GM19468 (cell line): ENCODE results near the gene BRD3.
A peak's percentile ranks its signal among the peaks of the same experiment; 100 is the strongest.
"Not testable (repeated sequence)": the region's sequence is repeated elsewhere in the genome, so short reads cannot be mapped to it uniquely, and the experiment has no call there.

Source experiments
- ATAC-seq: cut with Tn5 transposase; IDR thresholded peaks from one replicate; pipeline ENCODE4 v1.9.1; 2021; ENCODE audit warnings: mild to moderate bottlenecking, moderate library complexity, moderate number of reproducible peaks; ENCODE audit not compliant: unreplicated experiment; ENCODE audit errors: extremely low read depth

BRD3 gene

DNA sequence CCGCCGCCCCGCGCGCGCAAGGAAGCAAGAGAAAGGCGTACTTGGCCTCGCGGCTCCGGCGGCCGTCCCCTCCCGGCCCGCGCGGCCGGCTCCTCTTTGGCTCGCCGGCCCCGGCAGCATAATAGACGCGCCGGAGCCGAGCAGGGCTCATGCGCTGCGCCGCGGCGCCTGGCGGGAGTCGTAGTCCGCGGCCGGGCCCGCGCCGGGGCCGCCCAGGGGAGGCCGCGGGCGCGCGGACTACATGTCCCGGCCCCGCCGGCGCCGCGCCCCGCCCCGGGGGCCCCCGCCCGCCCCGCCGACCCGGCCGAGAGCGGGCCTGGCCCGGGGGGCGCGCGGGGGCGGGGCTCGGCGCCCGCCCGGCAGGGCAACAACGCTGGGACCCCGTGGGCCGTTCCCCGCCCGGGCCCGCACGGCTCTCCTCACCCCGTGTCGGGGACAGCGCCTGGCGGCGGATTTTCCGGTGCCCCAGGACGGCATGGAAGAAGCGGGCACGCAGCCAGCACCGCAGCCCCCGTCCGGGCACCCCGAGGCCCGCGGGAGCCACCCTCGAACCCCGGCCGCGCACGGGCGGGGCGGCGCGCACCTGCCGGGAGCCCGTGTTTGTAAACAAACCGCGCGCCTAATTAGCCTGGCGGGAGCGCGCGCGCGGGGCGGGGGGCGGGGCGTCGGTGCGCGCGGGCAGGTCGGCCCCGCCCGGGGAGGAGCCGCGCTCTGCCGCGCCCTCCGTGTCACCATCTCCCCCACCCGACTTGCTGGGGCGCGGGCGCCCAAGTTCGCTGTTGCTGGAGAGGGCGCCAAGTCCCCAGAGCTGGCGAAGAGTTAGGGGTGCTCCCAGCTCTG is at the start of gene BRD3:
BRD3 (minus strand) TSS at position 123 of the 840 bp plus-strand sequence. CDS start 14,549 bp downstream, outside the sequence.
- ATAC-seq, result peak; percentile 28

DNA sequence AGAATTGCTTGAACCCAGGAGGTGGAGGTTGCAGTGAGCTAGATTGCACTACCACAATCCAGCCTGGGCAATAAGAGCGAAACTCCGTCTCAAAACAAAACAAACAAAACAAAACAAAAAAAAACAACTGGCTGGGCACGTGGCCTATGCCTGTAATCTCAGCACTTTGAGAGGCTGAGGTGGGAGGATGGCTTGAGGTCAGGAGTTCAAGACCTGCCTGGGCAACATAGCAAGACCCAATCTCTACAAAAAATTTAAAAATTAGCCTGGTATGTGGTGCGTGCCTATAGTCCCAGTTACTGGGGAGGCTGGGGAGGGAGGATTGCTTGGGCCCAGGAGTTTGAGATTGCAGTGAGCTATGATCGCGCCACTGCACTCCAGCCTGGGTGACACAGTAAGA is 44.7 kb upstream of the BRD3 start:
- ATAC-seq, result no peak

DNA sequence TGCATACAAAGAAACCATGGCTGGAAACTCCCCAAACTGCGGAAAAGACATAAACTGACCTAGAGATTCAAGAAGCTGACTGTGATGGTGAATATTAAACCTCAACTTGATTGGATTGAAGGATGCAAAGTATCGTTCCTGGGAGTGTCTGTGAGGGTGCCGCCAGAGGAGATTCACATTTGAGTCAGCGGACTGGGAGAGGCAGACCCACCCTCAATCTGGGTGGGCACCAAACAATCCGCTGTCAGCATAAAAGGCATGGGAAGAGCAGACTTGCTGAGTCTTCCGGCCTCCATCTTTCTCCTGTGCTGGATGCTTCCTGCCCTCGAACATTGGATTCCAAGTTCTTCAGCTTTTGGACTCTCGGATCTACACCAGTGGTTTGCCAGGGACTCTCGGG is 43.2 kb upstream of the BRD3 start:
- no peak for ATAC-seq

DNA sequence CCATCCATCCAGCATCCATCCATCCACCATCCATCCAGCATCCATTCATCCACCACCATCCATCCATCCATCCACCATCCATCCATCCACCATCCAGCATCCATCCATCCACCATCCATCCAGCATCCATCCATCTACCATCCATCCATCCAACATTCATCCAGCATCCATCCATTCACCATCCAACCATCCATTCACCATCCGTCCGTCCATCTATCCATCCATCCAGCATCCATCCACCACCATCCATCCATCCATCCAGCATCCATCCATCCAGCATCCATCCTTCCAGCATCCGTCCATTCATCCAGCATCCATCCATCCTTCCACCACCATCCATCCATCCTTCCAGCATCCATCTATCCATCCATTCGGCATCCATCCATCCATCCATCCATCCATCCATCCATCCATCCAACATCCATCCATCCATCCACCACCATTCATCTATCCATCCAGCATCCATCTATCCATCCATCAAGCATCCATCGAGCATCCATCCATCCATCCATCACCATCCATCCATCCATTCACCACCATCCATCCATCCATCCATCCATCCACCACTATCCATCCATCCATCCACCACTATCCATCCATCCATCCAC is 35.7 kb upstream of the BRD3 start:
- ATAC-seq, result no peak

DNA sequence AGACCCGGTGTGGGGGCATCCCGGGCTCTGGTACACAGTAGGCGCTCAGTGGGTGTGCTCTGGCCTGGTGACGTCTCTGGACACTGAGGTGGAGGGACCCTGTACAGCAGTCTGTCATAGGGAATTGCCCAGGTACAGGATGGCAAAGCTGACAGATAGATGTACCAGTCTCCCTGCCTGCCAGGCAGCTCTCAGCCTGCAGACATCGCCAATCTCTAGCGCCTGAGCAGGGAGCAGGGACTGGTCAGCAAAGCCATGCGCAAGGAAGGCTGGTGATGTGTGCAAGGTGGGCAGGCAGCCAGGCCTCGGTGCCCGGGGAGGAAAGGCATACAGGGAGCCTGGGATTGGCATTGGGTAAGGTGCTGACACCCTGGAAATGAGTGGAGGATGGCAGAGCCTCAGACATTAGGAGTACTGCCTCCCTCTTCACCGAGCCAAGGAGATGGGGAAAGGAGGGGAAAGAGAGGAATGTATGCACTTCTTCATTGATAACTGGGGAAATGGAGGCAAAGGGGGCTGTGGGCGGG is 33.9 kb upstream of the BRD3 start:
- no peak for ATAC-seq

DNA sequence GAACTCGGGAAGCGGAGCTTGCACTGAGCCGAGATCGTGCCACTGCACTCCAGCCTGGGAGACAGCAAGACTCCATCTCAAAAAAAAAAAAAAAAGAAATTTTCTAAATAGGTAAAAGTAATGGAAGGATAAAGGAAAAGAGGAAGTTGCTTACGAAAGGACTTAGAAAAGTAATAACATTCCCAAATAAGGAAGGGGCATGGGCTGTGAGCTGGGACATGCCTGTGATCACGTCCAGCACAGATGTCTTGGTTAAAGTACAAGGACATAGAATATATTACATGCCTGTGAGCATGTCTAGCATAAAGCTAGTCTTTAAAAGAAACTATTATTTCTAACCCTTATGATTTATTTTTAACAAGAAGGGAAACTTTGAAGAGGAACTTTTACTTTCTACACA is 33.3 kb upstream of the BRD3 start:
- not testable (repeated sequence) for ATAC-seq

DNA sequence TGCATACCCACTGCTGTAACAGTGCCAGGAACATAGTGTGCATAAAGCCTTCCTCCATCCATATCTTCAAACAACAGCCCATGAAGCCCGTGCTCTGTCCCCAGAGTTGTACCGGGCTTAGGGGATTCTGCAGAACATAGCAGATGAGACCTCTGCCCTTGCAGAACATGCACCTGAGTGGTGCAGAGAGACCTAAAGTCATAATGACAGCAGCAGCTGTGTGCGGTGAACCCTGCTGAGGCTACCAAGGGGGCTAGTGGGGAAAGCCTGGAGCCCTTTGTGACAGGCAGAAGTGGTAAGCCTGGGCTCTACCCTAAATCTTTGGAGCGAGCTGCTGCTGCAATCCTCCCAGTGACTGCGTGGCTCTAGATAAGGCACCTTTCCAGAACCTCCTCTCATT is 32.2 kb upstream of the BRD3 start:
- no peak for ATAC-seq

DNA sequence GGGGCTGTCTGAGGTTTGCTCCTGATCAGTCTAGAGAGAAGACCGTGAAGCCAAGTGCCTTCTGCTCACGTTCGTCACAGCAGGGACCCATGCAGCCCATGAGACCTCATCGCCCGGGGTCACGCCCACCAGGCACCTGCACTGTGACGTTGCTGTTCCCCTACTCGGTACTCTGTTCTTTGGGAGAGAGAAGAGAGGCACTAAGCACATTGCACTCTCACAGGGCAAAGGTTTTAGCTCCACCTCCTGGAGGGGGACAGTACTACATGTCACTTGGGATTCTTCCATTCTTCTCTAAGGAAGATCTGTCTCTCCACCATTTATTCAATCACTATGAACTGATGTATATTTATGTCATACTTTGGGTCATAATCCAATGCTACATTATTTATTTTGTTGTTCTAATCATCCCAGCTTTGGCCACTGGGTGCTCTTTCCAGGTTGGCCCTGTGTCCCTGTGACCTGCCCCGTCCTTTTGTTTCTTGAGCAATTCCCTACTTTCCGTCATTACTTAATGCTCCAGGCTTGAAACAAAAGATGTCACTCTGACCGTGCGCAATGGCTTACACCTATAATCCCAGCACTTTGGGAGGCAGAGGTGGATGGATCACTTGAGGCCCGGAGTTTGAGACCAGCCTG is 31.4 kb upstream of the BRD3 start:
- no peak for ATAC-seq

DNA sequence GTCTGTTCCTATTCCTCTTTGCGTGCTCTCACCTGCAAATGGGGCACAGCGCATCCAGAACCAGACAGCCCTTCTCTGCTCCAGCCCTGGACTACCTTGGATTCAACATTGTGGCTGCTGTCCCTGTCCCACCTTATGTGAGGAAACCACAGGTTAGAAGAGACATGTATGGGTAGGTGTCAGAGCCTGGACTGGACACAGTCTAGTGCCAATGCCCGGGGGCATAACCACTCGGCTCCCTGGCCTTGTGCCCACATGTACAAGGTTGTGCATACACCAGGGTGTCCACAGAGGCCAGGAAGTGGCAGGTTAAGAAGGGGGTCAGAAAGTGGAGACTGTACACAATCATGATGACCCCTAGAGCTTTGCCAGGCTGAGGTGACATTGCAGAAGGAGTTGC is 22.1 kb upstream of the BRD3 start:
- no peak for ATAC-seq

DNA sequence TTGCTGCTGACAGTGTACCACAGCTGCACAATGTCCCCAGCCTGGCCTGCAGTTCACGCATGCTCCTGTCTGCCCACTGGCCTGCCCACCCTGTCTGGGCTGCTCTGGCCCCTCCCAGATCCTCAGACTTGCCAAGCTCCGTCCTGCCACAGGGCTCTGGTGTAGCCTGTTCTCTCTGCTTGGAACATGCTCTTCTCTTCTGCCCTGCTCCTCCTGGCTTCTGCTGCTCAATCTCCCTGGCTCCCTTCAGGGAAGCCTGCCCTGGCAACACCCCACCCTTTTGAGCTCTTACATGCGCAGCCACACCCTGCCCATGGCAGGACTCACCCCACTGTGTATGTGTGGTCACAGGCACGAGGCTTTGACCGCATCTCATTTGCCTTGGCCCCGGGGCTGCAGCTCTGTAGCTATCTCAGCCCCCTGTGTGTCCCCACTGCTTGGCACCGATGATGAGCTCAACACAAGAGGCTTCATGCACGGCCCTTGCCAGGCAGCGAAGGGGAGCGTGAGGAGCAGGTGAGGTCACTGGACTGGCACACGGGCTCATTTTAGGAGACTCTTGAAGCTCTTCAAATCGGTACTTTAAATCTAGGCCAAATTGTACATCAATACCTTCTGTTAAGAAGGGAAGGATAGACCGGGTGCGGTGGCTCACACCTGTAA is 20.4 kb upstream of the BRD3 start:
- ATAC-seq, result no peak

DNA sequence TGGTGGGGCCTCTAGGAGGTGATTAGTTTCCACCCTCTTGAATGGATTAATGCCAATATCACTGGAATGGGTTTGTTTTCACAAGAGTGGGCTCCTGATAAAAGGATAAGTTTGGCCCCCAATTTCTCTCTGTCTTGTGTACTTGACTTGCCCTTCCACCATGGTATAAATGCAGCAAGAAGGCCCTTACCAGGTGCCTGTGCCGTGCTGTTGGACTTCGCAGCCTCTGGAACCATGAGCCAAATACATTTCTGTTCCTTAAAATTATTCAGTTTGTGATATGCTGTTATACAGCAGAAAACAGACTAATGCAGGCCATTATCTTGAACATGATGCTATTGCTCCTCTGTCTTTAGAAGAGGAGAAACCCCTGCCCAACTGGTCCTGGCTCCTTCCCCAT is 17.8 kb upstream of the BRD3 start:
- ATAC-seq, result no peak

DNA sequence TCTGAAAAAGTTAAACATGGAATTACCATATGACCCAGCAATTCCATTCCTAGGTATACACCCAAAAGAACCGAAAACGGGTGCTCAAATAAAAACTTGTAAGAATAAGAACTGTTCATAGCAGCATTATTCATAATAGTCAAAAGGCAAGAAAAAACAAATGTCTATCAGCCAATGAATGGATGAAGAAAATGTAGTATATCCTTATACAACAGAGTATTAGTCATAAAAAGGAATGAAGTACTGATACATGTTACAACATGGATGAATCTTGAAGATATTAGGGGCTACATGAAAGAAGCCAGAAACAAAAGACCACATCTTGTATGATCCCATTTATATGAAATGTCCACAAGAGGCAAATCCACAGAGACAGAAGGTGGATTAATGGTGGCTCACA is 15.6 kb upstream of the BRD3 start:
- ATAC-seq, result no peak

DNA sequence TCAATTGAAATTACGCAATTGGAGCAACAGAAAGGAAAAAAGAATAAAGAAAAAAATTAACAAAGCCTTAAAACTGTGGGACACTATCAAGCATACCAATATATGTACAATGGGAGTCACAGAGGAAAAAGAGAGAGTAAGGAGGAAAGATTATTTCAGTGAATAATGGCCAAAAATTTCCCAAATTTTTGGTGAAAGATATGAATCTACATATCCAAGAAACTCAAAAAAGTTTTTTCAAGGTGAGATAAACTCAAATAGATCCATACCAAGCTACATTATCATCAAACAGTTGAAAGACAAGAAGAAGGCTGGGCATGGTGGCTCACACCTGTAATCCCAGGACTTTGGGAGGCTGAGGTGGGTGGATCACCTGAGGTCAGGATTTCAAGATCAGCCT is 8.8 kb upstream of the BRD3 start:
- ATAC-seq, result no peak

DNA sequence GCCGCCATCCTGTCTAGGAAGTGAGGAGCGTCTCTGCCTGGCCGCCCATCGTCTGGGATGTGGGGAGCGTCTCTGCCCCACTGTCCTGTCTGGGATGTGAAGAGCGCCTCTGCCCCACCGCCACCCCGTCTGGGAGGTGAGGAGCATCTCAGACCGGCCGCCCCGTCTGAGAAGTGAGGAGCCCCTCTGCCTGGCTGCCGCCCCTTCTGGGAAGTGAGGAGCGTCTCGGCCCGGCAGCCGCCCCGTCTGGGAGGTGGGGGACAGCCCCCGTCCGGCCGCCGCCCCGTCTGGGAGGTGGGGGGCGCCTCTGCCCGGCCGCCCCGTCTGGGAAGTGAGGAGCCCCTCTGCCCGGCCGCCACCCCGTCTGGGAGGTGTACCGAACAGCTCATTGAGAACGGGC is 7.9 kb upstream of the BRD3 start:
- ATAC-seq, result not testable (repeated sequence)

DNA sequence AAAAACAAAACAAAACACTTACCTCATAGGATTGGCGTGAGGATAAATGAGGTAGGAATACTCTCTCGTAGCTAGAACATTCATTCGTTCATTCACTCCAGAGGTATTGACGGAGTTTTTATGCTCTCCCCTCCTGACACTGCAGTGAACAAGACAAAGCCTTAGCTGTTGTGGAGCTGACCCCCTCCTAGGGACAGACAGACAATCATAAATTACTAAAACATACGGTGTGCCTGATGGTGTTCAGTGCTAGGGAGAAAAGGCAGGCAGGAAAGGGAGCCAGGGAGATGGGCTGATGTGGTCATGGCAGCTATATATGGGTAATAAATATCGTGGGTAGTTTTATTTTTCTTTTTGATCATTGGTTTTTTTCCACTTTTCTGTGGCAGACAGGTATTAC is 5.7 kb upstream of the BRD3 start:
- ATAC-seq, result no peak

DNA sequence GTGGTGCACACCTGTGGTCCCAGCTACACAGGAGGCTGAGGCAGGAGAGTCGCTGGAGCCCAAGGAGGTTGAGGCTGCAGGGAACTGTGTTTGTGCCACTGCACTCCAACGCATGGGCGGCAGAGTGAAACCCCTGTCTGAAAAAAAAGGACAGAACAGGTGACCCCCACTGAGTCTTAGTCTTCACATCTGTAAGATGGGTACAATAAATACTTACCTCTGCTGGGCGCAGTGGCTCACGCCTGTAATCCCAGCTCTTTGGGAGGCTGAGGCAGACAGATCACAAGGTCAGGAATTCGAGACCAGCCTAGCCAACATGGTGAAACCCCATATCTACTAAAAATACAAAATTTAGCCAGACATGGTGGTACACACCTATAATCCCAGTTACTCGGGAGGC is 4.9 kb upstream of the BRD3 start:
- ATAC-seq, result not testable (repeated sequence)

DNA sequence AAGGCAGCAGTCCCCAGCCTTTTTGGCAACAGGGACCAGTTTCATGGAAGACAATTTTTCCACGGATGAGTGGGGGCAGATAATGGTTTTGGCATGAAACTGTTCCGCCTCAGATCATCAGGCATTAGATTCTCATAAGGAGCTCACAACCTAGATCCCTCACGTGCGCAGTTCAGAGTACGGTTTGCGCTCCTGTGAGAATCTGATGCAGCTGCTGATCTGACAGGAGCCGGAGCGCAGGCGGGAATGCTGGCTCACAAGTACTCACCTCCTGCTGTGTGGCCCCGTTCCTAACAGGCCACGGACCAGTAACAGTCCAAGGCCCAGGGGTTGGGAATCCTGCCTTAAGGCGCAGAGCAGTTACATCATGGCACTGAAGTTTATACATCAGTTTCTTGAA is 3.3 kb upstream of the BRD3 start:
- no peak for ATAC-seq

DNA sequence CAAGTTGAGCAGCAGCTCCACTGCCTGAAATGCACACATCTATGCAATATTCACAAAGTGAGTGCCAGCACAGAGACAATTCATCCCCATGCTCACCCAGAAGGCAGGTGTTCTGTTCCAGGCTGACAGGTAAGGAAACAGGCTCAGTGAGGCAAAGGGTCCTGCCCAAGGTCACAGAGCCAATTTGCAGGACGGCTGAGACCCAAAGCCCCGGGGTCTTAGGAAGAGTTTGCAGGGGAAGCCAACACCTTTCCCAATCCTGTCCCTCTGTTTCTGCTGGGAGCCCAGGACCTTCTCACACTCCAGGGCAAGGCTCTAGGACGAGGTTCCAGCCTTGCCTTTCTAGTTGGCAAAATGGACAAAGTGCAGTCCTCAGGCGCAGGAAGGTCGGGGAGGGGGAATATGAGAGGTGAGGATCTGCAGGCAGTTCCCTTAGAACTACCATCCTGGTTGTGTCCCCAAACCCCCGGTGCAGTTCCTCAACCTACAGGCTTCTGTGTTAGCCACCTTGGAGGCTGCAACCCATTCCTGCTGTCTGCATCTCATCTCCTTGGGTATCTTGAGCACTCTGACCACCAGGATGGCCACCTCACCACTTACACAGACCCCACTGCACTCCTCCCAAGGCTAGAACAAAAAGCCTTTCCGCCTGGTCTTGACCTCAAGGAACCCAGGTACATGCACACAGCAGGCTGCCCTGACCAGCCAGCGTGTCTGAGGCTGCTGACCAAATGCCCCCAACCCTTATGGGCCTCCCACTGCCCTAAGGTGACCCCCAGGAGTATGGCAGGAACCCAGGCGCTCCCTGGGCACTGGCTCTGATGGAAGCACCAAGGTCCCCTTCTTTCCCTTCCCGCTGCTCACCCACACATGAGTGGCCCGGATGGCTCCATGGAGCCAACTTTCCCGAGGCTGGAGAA is 1.9 kb upstream of the BRD3 start:
- no peak for ATAC-seq

DNA sequence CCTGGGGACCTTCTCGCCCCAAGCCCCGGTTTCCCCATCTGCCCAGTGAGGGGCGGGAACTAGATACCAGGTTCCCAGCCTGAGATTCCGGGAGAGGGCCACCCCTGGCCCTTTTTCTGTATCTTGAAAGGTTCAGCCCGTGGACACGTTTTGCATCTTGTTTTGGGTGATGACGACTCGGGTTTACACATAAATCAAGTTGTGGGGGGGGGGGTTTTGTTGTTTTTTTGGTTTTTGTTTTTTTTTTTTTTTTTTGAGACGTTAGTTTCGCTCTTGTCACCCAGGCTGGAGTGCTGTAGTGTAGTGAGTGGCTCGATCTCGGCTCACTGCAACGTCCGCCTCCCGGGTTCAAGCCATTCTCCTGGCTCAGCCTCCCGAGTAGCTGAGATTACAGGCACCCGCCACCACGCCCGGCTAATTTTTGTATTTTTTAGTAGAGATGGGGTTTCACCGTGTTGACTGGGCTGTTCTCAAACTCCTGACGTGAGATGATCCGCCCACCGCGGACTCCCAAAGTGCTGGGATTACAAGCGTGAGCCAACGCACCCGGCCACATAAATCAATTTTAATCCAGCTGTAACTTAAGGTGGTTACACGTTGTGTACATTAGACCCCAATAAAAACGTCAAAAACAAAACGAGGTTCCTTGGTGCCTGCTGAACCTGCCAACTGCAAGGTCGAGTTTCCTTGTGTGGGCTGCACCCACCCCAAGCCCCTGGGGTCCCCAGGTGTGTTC is 1.1 kb upstream of the BRD3 start:
- no peak for ATAC-seq
